HG03039 (cell line): Measurements from ENCODE around the gene ASCL5.

Source experiments
- ATAC-seq: cut with Tn5 transposase; IDR thresholded peaks from one replicate; pipeline ENCODE4 v1.9.1; 2021; ENCODE audit warnings: mild to moderate bottlenecking, moderate library complexity; ENCODE audit not compliant: unreplicated experiment

The ASCL5 gene

GRCh38 chr1:201111156-201111555 is 15.8 kb downstream of the ASCL5 start:
- no peak for ATAC-seq

DNA sequence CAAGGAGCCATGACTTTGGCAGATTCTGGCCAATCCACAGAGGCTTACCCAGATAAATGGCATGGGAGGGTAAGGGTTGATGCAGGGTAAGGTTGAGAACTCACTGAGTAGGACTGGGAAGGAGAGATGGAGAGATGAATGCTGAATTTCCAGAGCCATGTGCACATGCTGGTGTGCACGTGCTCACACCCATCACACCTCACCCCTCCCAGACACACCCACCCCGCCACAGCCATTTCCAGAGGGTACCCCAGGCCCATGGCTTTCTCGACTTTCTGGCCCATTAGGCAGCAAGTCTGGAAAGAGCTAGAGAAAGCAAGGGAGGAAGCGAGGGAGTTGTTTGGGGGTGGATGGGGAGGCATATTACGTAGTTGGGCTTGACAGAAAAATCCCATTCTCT is 16.4 kb downstream of the ASCL5 start:
- no peak for ATAC-seq

DNA sequence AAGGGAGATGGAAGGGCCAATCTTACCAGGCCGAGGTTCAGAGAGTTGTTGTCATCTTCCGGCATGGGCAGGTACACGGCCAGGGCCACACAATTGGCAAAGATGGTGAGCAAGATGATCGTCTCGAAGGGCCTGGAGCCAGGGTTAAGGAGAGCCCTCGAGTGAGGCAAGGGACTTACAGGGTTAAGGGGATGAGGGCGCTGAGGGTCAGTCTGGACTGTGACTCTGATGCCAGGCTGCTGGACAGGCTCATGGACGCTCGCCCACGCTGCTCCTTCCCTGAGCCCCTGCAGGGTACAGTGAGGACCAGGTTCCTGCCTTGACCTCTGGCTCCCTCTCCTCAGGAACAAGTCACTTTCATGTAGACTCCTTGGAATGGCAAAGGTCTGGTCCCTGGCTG is 16.8 kb downstream of the ASCL5 start:
- no peak for ATAC-seq

GRCh38 chr1:201109651-201110050 is 17.3 kb downstream of the ASCL5 start:
- no peak for ATAC-seq

GRCh38 chr1:201108614-201109013 is 18.4 kb downstream of the ASCL5 start:
- ATAC-seq: no peak

DNA sequence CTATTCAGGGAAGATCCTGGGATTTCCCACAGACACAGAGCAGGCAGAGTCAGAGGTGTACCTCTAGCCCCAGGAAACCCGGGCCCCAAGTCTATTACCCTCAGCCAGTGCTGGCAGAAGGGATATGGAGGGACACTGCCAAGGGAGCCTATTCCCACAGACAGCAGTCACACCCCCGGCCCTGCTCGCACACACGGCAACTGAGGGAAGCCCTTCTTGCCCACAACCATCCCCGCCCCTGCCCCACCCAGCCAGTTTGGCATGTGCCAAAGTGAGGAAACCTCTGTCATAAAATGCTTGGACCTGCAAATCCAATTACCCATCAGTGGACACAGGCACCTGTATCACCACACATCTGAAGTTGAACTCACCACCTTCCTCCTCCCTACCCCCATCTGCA is 21.3 kb downstream of the ASCL5 start:
- ATAC-seq: no peak

- ATAC-seq: no peak
These were observed 22.8 kb downstream of the ASCL5 start for GRCh38 chr1:201104141-201104540.

- no peak for ATAC-seq
These were observed 23.3 kb downstream of the ASCL5 start for GRCh38 chr1:201103666-201104065.

DNA sequence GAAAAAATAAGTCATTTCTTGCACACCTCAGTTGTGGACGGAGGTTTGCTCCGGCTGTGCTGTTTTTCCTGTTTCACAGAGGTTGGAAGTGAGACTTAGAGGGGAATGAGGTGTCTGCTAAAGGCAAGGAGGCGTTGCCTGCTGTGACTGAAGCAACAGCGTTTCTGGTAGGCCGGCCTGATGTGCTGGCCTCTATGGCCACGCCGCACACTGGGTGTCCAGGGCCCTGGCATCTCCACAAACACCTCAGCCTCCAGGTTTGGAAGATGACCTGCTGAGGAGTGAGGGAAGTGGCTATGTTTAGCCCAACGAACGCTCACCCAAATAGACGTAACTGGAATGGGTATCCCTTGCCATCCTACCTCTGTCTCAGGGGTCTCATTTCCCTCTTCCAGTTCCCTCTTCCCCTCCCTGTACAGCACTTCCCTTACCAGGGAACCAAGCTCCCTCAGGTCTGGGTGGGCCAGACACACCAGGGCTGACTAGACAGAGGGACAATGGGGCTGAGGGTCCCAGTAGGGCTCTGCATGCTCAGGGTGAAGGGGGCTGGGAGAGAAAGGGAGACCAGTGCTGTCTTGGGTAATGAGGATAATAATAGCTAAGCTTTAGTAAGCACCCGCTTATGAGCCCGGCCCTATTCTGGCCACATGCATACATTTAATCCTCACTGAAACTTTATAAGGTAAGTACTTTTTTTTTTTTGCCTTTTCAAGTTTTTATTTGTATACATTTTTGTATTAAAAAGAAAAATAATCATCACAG is 26.6 kb downstream of the ASCL5 start:
- ATAC-seq: no peak

DNA sequence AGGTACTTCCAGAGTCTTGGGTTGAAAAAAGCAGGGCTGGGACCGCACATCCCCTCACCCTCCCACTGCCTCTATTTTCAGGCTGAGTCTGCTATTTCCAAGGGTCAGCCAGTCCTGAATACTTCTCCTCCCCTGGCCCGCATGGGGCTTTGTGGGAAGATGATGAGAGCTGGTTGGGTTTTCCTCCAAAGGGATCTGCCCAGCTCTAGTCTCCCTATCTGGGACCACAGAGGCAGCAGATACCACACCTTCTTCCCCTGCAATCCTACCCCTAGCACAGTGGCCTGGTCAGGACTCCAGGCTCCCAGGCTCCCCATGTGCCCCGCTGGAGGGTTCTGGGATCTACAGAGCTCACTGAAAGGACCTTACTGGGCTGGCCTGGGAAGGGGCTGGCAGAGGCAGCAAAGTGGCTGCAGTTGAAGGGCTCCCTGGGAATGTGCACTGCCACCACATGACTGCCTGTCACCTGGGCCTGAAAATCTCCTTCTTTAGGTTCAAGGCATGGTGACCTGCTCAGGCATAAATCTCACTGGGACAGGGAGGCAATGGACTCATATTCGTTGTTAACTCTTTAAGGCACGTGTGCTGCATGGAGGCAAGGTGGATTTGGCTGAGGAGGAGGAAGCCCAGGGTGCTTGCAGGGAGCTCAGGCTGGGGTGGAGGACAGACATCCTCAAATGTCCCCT is 27.8 kb downstream of the ASCL5 start:
- ATAC-seq: no peak

- ATAC-seq: no peak
These were observed 29.8 kb downstream of the ASCL5 start for GRCh38 chr1:201096977-201097856.

DNA sequence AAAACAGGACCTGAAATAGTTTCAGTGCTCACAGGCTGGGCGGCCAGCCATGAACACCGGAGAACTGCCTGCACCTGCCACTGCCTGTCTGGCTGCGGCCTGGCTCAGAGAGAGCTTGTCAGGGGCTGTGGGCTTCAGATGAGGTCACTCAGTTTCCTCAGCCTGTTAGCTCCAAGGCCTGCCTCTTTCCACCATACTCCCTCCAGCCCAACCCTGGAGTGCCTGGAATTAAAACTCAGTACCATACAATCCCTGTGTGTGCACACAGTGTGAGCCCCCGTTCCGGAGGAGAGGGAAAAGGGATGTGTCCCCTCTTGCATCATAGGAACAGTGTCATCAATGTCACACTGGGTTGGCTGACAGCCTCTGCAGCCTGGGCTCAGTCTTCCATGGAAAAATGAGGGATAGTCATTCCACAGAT is 30.9 kb downstream of the ASCL5 start:
- no peak for ATAC-seq

- no peak for ATAC-seq
These were observed 31.4 kb downstream of the ASCL5 start for GRCh38 chr1:201095581-201095980.

GRCh38 chr1:201094832-201095231 is 32.2 kb downstream of the ASCL5 start:
- no peak for ATAC-seq

- no peak for ATAC-seq
These were observed 33.0 kb downstream of the ASCL5 start for GRCh38 chr1:201093962-201094361.

DNA sequence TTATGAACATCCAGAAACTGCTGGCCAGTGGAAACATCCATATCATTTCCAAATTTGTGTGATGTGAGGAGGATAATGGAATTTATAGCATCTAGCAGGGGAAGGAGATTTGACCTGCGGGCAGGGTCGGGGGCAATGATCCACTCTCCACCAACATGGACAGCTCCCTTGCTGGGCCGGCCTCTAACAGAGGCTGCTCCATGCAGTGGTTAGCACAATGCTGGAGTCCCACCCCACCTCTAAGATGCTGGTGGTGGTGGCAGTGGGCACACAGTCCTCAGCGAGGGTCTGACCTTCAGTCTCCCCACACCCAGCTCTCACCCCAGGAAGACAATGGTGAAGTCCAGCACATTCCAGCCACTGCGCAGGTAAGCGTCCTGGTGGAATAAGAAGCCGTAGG is 33.4 kb downstream of the ASCL5 start:
- no peak for ATAC-seq

GRCh38 chr1:201092738-201093137 is 34.2 kb downstream of the ASCL5 start:
- ATAC-seq: no peak

DNA sequence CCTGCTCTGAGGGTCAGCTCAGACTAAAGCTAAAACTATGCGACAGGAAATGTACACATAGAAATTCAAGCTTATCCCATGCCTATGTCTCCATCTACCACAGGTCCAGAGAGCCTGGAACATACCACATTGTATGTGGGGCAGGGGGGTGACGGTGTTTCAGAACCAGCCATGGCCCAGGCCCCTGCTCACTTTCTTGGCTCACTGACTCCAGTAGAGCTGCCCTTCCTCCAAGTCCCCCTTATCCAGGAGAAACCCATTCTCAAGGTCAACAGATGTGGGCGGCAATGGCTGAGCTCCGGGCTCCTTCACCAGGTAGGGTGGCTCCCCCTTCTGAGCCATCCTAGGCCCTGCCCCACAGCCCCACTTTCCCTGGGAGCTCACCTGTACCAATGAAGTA is 35.7 kb downstream of the ASCL5 start:
- ATAC-seq: no peak

DNA sequence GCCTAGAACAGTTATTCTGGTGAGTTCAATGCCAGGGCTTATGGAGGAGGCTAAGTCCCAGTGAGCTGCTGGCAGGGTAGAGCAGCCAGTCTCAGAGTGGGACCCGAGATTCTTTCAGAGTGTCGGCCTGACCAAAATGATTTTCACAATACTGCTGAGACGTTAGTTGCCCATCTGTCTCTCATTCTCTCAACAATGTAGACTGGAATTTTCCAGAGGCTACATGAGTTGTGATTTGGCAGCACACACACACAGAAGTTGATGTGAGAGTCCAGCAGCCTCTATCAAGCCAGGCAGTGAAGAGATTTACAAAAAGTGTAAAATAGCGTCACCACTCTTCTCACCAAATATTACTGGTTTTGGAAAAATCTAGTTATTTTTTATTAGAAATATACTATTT is 36.4 kb downstream of the ASCL5 start:
- ATAC-seq: no peak

DNA sequence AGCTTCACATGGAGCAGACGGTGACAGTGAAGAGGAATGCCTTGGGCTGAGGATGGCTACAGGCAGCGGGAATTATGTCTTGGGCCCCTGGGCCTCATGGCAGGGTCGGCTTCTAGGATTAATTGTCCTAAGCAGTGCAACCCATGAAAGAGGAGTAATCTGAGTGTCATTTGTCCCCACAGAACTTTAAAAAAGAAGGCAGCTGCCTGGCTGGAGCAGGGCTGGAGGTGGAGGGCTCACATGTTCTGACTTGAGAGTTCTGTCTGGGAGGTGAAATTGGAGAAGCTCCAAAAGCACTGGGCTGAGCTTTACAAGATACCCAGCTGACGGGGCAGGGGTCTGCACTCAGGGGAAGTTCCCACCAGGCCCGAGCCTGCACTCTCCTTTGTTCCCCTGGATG is 37.4 kb downstream of the ASCL5 start:
- no peak for ATAC-seq

GRCh38 chr1:201088901-201089525 is 38.0 kb downstream of the ASCL5 start:
- no peak for ATAC-seq
